Activated B cell treated with CpG ODN at 0.5 μM for 24 hours (primary cell): ENCODE results near the gene ITGBL1. TPM values are rescaled to one million over a fixed set of nuclear protein-coding genes. Genes with fewer than 3 reads are reported as not detected.

ENCODE experiments used
- ATAC-seq: fragments of 200-7000 bp; cut with Tn5 transposase; one replicate; pipeline ENCODE4 v1.10.0; 2021; ENCODE audit warnings: low read depth, mild to moderate bottlenecking, moderate library complexity
- CTCF ChIA-PET: fragments of 350-600 bp; sonication (Branson Sonifier 250); formaldehyde crosslinking; loops from one replicate; lab custom pipeline; 2021; ENCODE audit warnings: antibody characterized with exemption; lab: Charles Lee
- POLR2A ChIA-PET: fragments of 350-600 bp; sonication (Branson Sonifier 250); formaldehyde crosslinking; loops from one replicate; lab custom pipeline; 2021; ENCODE audit warnings: antibody characterized with exemption; lab: Charles Lee
- DNase-seq: peaks from one replicate; pipeline ENCODE4 v3.0.0; 2022
- H3K27ac Mint-ChIP-seq: one replicate; pipeline ENCODE4 v1.8.0; 2020; ENCODE audit warnings: mixed read lengths
- H3K27me3 Mint-ChIP-seq: one replicate; pipeline ENCODE4 v1.8.0; 2021; ENCODE audit warnings: mixed read lengths
- H3K36me3 Mint-ChIP-seq: one replicate; pipeline ENCODE4 v1.8.0; 2021; ENCODE audit warnings: low read depth, mixed read lengths
- H3K4me1 Mint-ChIP-seq: one replicate; pipeline ENCODE4 v1.8.0; 2021; ENCODE audit warnings: mixed read lengths
- H3K4me3 Mint-ChIP-seq: one replicate; pipeline ENCODE4 v1.8.0; 2020; ENCODE audit warnings: mild to moderate bottlenecking, mixed read lengths
- H3K9me3 Mint-ChIP-seq: one replicate; pipeline ENCODE4 v1.8.0; 2020; ENCODE audit warnings: mixed read lengths
- CTCF ChIP-seq: fragments of 200-600 bp; IDR thresholded peaks from one replicate; pipeline ENCODE4 v1.8.0; 2022; ENCODE audit warnings: antibody characterized with exemption, mild to moderate bottlenecking
- intact Hi-C: fragments of 100-400 bp; cut with micrococcal nuclease; formaldehyde crosslinking; loops from one replicate; pipeline ENCODE4 v1.15.1; 2024
- total RNA-seq: library from RNA; stranded (reverse); gene quantifications from 2 replicates; pipeline ENCODE4 v1.2.3, GENCODE V29; 2022

Gene ITGBL1
- total RNA-seq, 1 donor from 2014 or later = not detected

- peak overlapping the region; percentile 64 for H3K27ac Mint-ChIP-seq
- POLR2A ChIA-PET = no interaction called here
- H3K27me3 Mint-ChIP-seq = peaks cover 2% of the 10 kb centered on the region
- H3K9me3 Mint-ChIP-seq = no peaks in the 10 kb centered on the region
- peaks cover 44% of the 10 kb centered on the region for H3K4me1 Mint-ChIP-seq
- peak; percentile 88 for ATAC-seq
- H3K4me3 Mint-ChIP-seq = peak overlapping the region; percentile 68
- no peak for TF ChIP-seq CTCF
- CTCF ChIA-PET = interaction anchor here (0.6 kb wide), 1 partner anchor 1993 kb away, joined by 3 read pairs; no protein-coding TSS in a partner anchor
- intact Hi-C loops = loop anchor here (2.0 to 10.0 kb wide), 2 partner anchors 774 to 952 kb away; partner anchors contain the start of gene TMTC4
- DNase-seq = no peak
- H3K36me3 Mint-ChIP-seq = no peaks in the 10 kb centered on the region
Observed at GRCh38 chr13:101626925-101627555, 174.6 kb downstream of the ITGBL1 start.

DNA sequence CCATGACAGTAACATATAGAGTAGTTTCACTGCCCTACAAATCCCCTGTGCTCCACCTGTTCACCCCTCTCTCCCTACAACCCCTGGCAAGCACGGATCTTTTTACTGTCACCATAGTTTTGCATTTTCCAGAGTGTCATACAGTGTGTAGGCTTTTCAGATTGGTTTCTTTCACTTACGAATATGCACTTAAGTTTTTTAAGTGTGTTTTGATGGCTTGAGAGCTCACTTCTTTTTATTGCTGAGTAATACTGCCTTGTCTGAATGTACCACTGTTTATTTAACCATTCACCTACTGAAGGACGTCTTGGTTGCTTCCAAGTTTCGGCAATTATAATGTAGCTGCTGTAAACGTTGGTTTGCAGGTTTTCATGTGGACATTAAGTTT, 175.1 kb downstream of the ITGBL1 start:
- H3K4me1 Mint-ChIP-seq = peaks cover 44% of the 10 kb centered on the region
- intact Hi-C loops = loop anchor here (2.0 to 10.0 kb wide), 2 partner anchors 773 to 953 kb away; partner anchors contain the start of gene TMTC4
- no peaks in the 10 kb centered on the region for H3K36me3 Mint-ChIP-seq
- DNase-seq (no peak), ATAC-seq (peak; percentile 22)
- ChIA-PET CTCF (no interaction called here), POLR2A (no interaction called here)
- H3K4me3 Mint-ChIP-seq = peak overlapping the region; percentile 68
- no peak for TF ChIP-seq CTCF
- peaks cover 2% of the 10 kb centered on the region for H3K27me3 Mint-ChIP-seq
- peak overlapping the region; percentile 64 for H3K27ac Mint-ChIP-seq
- H3K9me3 Mint-ChIP-seq = no peaks in the 10 kb centered on the region

GRCh38 chr13:101628900-101629299, 176.4 kb downstream of the ITGBL1 start:
- DNase-seq (no peak), ATAC-seq (no peak)
- no peak for TF ChIP-seq CTCF
- Mint-ChIP-seq H3K36me3 (no peaks in the 10 kb centered on the region), H3K27me3 (peaks cover 2% of the 10 kb centered on the region), H3K4me1 (peaks cover 37% of the 10 kb centered on the region), H3K9me3 (no peaks in the 10 kb centered on the region), H3K27ac (no peak overlapping the region), H3K4me3 (no peak overlapping the region)
- intact Hi-C loops = loop anchor here (10.0 kb wide), 1 partner anchor 954 kb away; the partner anchor contains the start of gene TMTC4
- ChIA-PET CTCF (no interaction called here), POLR2A (no interaction called here)

DNA sequence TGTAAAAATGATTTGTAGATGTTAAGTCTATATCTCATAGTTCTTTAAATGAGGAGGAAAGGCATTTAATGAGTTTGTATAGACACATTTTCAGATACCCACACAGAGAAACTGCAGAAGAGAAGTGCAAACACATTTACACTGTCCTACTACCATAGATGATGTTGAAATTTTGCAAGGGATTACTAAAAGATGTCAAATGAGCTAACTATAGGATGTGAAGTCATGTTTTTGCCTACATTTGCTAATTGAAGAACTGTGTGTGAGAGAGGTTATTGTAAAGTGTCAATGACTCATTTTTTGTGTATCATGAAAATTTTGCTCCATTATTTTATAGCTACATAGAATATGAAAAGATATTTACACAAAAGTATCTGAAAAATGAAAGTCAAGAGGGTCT, 178.9 kb downstream of the ITGBL1 start:
- no peaks in the 10 kb centered on the region for H3K9me3 Mint-ChIP-seq
- ATAC-seq (no peak), DNase-seq (no peak)
- H3K4me1 Mint-ChIP-seq = peaks cover 14% of the 10 kb centered on the region
- no peaks in the 10 kb centered on the region for H3K36me3 Mint-ChIP-seq
- H3K4me3 Mint-ChIP-seq = no peak overlapping the region
- TF ChIP-seq CTCF = no peak
- intact Hi-C loops = no loop called here
- no peak overlapping the region for H3K27ac Mint-ChIP-seq
- CTCF ChIA-PET = no interaction called here
- H3K27me3 Mint-ChIP-seq = peaks cover 2% of the 10 kb centered on the region
- POLR2A ChIA-PET = no interaction called here

- Mint-ChIP-seq H3K27me3 (peaks cover 2% of the 10 kb centered on the region), H3K36me3 (no peaks in the 10 kb centered on the region), H3K4me3 (no peak overlapping the region), H3K4me1 (no peaks in the 10 kb centered on the region), H3K27ac (no peak overlapping the region), H3K9me3 (peaks cover 3% of the 10 kb centered on the region)
- no peak for TF ChIP-seq CTCF
- POLR2A ChIA-PET = no interaction called here
- DNase-seq (no peak), ATAC-seq (no peak)
- intact Hi-C loops = no loop called here
- CTCF ChIA-PET = no interaction called here
Observed at GRCh38 chr13:101634142-101634541, 181.7 kb downstream of the ITGBL1 start.
